Measurements from ENCODE around the gene NRXN3.

The NRXN3 gene

DNA sequence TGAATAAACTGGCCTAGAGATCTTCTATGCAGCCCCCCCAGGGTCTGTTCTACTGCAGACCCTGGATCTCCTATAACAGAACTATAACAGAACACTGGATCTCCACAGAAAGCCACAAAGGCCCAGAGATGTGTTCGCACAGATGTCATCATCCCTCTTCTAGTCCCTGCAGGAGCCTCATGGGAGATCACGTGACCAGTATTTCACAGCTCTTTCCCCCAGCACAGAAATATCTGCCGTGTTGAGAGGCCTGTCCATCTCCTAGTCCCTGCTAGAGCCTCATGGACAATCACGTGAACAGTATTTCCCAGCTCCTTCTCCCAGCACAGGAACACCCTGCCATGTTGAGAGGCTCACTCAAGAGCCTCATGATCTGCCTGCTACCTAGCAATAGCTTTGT lies 331.7 kb downstream of the NRXN3 start:
- H3K9me3 ChIP-seq (ENCODE audit: control insufficient read depth, insufficient read depth, low read depth, low read length), result no peaks in the 10 kb centered on the region
- no peak overlapping the region for H3K27ac ChIP-seq (ENCODE audit: extremely low read depth, low read depth, low read length)
- no peaks in the 10 kb centered on the region for H3K36me3 ChIP-seq (ENCODE audit: control insufficient read depth in 2 of 2, insufficient read depth in 1 of 2, low read length in 2 of 2)
- no peak overlapping the region for H3K4me3 ChIP-seq (ENCODE audit: low read depth, low read length)
- no peaks in the 10 kb centered on the region for H3K4me1 ChIP-seq (ENCODE audit: control insufficient read depth, insufficient read depth, low read length)
- ChIA-PET CTCF (interaction anchor here (0.6 to 0.9 kb wide), 2 partner anchors 12 to 67 kb away, joined by 3 read pairs; no protein-coding TSS in a partner anchor), POLR2A (no interaction called here)
- no peak for TF ChIP-seq ZNF37A (tag by site-specific recombination; IDR thresholded peaks at IDR 0.05)
- TF ChIP-seq ZNF16 (tag by site-specific recombination; IDR thresholded peaks at IDR 0.05; ENCODE audit: low read depth), result no peak
- TF ChIP-seq ZEB2 (tag by site-specific recombination; IDR thresholded peaks at IDR 0.05), result no peak
- no peak for TF ChIP-seq ZSCAN16 (tag by site-specific recombination; IDR thresholded peaks at IDR 0.05)
- TF ChIP-seq PRDM1 (tag by site-specific recombination; IDR thresholded peaks at IDR 0.05), result no peak
- no peak for TF ChIP-seq KLF9 (tag by site-specific recombination; IDR thresholded peaks at IDR 0.05; ENCODE audit: low read depth)
- TF ChIP-seq, protein P1, sequence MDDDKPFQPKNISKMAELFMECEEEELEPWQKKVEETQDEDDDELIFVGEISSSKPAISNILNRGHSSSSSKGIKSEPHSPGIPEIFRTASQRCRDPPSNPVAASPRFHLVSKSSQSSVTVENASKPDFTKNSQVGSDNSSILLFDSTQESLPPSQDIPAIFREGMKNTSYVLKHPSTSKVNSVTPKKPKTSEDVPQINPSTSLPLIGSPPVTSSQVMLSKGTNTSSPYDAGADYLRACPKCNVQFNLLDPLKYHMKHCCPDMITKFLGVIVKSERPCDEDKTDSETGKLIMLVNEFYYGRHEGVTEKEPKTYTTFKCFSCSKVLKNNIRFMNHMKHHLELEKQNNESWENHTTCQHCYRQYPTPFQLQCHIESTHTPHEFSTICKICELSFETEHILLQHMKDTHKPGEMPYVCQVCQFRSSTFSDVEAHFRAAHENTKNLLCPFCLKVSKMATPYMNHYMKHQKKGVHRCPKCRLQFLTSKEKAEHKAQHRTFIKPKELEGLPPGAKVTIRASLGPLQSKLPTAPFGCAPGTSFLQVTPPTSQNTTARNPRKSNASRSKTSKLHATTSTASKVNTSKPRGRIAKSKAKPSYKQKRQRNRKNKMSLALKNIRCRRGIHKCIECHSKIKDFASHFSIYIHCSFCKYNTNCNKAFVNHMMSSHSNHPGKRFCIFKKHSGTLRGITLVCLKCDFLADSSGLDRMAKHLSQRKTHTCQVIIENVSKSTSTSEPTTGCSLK (tag by site-specific recombination; IDR thresholded peaks at IDR 0.05), result no peak
- no peak for TF ChIP-seq SCRT1 (tag by site-specific recombination; IDR thresholded peaks at IDR 0.05; ENCODE audit: borderline replicate concordance)
- TF ChIP-seq ZNF629 (tag by site-specific recombination; IDR thresholded peaks at IDR 0.05), result no peak
- no peak for TF ChIP-seq ZNF157 (tag by site-specific recombination; IDR thresholded peaks at IDR 0.05)
- no peak for TF ChIP-seq SETDB1 (IDR thresholded peaks at IDR 0.05; ENCODE audit: insufficient read length, low read length)
- TF ChIP-seq, protein P2, sequence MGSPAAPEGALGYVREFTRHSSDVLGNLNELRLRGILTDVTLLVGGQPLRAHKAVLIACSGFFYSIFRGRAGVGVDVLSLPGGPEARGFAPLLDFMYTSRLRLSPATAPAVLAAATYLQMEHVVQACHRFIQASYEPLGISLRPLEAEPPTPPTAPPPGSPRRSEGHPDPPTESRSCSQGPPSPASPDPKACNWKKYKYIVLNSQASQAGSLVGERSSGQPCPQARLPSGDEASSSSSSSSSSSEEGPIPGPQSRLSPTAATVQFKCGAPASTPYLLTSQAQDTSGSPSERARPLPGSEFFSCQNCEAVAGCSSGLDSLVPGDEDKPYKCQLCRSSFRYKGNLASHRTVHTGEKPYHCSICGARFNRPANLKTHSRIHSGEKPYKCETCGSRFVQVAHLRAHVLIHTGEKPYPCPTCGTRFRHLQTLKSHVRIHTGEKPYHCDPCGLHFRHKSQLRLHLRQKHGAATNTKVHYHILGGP (tag by site-specific recombination; IDR thresholded peaks at IDR 0.05), result no peak

DNA sequence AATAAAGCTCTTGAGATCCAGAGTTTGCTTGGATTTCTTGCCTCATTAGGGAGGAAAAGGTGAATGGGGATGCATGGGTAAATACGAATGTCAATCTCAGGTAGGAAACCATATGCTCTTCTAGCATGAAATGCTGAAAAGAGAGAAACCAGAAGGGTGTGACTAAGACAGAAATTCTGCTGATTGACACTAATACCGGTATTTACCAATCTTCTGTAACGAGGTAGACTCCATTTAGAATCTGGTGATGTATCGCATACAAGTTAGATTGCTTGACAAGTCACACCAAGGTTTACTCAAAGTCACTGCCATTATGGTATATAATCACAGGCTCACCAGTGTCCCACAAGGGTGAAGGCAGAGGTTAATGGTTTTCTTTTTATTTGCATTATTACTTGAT lies 337.9 kb downstream of the NRXN3 start:
- no peak overlapping the region for H3K27ac ChIP-seq (ENCODE audit: extremely low read depth, low read depth, low read length)
- H3K4me3 ChIP-seq (ENCODE audit: low read depth, low read length), result no peak overlapping the region
- H3K9me3 ChIP-seq (ENCODE audit: control insufficient read depth, insufficient read depth, low read depth, low read length), result no peaks in the 10 kb centered on the region
- TF ChIP-seq, protein P3, sequence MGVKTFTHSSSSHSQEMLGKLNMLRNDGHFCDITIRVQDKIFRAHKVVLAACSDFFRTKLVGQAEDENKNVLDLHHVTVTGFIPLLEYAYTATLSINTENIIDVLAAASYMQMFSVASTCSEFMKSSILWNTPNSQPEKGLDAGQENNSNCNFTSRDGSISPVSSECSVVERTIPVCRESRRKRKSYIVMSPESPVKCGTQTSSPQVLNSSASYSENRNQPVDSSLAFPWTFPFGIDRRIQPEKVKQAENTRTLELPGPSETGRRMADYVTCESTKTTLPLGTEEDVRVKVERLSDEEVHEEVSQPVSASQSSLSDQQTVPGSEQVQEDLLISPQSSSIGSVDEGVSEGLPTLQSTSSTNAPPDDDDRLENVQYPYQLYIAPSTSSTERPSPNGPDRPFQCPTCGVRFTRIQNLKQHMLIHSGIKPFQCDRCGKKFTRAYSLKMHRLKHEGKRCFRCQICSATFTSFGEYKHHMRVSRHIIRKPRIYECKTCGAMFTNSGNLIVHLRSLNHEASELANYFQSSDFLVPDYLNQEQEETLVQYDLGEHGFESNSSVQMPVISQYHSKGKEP (tag by site-specific recombination; IDR thresholded peaks at IDR 0.05), result no peak
- TF ChIP-seq ZNF629 (tag by site-specific recombination; IDR thresholded peaks at IDR 0.05) (no peak), WT1 (tag by site-specific recombination; IDR thresholded peaks at IDR 0.05) (no peak), ZNF670 (tag by site-specific recombination; IDR thresholded peaks at IDR 0.05; ENCODE audit: low read depth) (no peak), ZNF76 (tag by site-specific recombination; IDR thresholded peaks at IDR 0.05; ENCODE audit: borderline replicate concordance, low read depth) (no peak), ZNF529 (tag by site-specific recombination; IDR thresholded peaks at IDR 0.05; ENCODE audit: insufficient replicate concordance) (no peak), ZNF311 (tag by site-specific recombination; IDR thresholded peaks at IDR 0.05; ENCODE audit: borderline replicate concordance) (no peak), ZNF114 (tag by site-specific recombination; IDR thresholded peaks at IDR 0.05) (no peak)
- TF ChIP-seq, protein P4, sequence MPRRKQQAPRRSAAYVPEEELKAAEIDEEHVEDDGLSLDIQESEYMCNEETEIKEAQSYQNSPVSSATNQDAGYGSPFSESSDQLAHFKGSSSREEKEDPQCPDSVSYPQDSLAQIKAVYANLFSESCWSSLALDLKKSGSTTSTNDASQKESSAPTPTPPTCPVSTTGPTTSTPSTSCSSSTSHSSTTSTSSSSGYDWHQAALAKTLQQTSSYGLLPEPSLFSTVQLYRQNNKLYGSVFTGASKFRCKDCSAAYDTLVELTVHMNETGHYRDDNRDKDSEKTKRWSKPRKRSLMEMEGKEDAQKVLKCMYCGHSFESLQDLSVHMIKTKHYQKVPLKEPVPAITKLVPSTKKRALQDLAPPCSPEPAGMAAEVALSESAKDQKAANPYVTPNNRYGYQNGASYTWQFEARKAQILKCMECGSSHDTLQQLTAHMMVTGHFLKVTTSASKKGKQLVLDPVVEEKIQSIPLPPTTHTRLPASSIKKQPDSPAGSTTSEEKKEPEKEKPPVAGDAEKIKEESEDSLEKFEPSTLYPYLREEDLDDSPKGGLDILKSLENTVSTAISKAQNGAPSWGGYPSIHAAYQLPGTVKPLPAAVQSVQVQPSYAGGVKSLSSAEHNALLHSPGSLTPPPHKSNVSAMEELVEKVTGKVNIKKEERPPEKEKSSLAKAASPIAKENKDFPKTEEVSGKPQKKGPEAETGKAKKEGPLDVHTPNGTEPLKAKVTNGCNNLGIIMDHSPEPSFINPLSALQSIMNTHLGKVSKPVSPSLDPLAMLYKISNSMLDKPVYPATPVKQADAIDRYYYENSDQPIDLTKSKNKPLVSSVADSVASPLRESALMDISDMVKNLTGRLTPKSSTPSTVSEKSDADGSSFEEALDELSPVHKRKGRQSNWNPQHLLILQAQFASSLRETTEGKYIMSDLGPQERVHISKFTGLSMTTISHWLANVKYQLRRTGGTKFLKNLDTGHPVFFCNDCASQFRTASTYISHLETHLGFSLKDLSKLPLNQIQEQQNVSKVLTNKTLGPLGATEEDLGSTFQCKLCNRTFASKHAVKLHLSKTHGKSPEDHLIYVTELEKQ (tag by site-specific recombination; IDR thresholded peaks at IDR 0.05; ENCODE audit: borderline replicate concordance), result no peak
- no peaks in the 10 kb centered on the region for H3K36me3 ChIP-seq (ENCODE audit: control insufficient read depth in 2 of 2, insufficient read depth in 1 of 2, low read length in 2 of 2)
- ChIA-PET POLR2A (no interaction called here), CTCF (no interaction called here)
- H3K4me1 ChIP-seq (ENCODE audit: control insufficient read depth, insufficient read depth, low read length), result no peaks in the 10 kb centered on the region
